GM19324 (cell line): ENCODE results near the gene ADD1.
"Not testable (repeated sequence)": the region's sequence is repeated elsewhere in the genome, so short reads cannot be mapped to it uniquely, and the experiment has no call there.

Experiments used
- ATAC-seq: cut with Tn5 transposase; IDR thresholded peaks from one replicate; pipeline ENCODE4 v1.9.1; 2021; ENCODE audit warnings: mild to moderate bottlenecking, moderate library complexity; ENCODE audit not compliant: unreplicated experiment, low FRiP score

ADD1 gene

DNA sequence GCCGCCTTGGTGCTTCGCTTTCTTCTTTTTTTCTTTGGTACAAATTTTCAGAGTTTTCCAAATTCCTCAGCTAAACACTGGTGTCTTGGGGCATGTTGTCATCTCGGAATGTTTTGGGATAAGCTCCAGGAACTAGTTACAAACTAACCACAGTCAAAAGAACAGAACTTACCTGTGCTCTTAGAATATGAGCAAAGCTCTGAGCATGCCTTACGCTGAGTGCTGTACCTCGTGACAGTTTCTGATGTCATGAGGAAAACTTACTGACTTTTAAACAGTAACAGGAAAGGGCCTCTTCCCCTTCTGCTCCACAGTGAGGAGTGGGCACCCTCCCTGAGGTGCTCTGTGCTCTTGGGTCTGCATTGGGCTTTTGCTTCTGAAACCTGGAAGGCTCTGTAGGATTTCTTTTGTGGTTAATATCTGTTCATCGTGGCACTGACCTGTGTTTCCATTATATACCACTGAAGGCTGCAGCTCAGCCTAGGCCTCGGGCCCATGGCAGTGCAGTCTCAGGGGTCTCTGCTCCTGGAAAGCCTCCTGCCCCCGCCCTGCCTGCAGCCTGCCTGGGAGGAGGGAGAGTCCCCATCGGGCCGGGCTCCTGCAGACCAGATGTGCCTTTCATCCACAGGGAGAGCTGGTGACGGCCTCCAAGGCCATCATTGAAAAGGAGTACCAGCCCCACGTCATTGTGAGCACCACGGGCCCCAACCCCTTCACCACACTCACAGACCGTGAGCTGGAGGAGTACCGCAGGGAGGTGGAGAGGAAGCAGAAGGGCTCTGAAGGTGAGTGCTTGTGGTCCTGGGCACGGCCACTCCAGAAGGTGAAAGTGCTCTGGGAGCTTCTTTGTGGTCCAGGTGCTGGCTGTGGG, 70.8 kb downstream of the ADD1 start:
- no peak for ATAC-seq

DNA sequence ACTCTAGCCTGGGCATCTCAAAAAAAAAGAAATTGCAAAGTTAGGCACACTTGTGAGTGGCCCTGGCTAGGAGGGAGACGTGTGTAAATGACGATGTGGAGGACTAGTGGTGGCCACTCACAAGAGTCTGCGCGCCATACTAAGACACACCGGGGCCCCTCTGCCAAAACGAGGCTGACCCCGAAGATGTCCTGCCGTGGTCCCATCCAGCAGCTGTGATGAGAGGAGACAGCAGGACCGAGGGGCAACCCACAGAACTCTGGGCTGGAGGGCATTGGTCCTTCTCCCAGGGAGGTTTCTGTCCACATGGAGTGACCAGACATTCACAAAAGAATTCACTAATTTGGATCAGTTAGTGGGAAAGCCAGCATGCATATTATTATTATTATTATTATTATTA, 72.1 kb downstream of the ADD1 start:
- ATAC-seq: no peak

DNA sequence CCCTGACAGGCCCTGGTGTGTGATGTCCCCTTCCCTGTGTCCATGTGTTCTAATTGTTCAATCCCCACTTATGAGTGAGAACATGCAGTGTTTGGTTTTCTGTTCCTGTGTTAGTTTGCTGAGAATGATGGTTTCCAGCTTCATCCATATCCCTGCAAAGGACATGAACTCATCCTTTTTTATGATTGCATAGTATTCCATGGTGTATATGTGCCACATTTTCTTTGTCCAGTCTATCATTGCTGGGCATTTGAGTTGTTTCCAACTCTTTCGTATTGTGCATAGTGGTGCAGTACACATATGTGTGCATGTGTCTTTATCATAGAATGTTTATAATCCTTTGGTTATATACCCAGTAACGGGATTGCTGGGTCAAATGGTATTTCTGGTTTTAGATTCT, 73.1 kb downstream of the ADD1 start:
- not testable (repeated sequence) for ATAC-seq

DNA sequence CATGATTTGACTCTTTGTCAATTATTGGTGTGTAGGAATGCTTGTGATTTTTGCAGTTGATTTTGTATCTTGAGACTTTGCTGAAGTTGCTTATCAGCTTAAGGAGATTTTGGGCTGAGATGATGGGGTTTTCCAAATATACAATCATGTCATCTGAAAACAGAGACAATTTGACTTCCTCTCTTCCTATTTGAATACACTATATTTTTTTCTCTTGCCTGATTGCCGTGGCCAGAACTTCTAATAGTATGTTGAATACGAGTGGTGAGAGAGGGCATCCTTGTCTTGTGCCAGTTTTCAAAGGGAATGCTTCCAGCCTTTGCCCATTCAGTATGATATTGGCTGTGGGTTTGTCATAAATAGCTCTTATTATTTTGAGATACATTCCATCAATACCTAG, 74.7 kb downstream of the ADD1 start:
- not testable (repeated sequence) for ATAC-seq

DNA sequence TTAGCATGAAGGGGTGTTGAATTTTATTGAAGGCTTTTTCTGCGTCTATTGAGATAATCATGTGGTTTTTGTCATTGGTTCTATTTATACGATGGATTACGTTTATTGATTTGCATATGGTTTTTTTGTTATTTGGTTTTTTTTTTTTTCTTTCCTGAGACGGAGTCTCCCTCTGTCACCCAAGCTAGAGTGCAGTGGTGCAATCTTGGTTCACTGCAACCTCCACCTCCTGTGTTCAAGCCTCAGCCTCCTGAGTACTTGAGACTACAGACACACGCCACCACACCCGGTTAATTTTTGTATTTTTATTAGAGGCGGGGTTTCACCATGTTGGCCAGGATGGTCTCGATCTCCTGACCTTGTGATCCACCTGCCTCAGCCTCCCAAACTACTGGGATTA, 75.1 kb downstream of the ADD1 start:
- ATAC-seq: not testable (repeated sequence)

DNA sequence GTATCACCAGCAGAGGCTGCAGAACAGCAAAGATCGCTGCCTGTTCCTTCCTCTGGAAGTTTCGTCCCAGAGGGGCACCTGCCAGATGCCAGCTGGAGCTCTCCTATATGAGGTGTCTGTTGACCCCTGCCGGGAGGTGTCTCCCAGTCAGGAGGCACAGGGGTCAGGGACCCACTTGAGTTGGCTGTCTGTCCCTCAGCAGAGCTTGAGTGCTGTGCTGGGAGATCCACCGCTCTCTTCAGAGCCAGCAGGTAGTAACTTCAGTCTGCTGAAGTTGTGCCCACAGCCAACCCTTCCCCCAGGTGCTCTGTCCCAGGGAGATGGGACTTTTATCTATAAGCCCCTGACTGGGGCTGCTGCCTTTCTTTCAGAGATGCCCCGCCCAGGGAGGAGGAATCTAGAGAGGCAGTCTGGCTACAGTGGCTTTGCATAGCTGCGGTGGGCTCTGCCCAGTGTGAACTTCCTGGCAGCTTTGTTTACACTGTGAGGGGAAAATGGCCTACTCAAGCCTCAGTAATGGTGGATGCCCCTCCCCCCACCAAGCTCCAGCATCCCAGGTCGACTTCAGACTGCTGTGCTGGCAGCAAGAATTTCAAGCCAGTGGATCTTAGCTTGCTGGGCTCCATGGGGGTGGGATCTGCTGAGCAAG, 78.9 kb downstream of the ADD1 start:
- not testable (repeated sequence) for ATAC-seq

DNA sequence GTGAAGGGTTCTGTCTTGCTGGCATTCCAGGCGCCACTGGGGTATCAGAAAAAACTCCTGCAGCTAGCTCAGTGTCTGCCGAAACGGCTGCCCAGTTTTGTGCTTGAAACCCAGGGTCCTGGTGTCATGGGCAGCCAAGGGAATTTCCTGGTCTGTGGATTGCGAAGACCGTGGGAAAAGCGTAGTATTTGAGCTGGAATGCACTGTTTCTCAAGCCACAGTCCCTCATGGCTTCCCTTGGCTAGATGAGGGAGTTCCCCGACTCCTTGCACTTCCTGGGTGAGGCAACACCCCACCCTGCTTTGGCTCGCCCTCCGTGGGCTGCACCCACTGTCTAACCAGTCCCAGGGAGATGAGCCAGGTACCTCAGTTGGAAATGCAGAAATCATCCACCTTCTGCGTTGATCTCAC, 79.5 kb downstream of the ADD1 start:
- ATAC-seq: no peak

DNA sequence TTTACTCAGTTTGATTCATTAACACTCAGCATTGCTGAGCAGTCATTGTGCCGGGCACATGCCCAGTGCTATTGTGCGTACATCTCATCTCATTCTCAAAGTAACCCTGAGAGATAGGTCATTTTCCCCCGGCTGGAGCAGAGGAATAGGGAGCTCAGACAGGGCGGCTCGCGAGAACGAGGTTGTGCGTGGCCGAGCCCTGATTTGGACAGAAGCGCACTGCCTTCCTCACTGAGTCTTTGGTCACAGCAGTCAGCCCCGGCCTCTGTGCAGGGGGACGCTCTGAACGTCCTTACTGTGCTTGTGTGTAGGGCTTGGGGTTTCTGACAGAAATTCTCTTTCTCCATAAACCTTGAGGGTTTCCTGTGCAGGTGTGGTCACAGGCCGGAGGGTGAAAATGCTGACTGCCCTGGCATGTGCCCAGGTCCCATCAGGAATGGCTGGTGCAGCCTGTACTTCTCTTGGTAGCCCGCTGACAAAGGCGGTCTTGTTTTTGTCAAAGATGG, 80.1 kb downstream of the ADD1 start:
- ATAC-seq: no peak

DNA sequence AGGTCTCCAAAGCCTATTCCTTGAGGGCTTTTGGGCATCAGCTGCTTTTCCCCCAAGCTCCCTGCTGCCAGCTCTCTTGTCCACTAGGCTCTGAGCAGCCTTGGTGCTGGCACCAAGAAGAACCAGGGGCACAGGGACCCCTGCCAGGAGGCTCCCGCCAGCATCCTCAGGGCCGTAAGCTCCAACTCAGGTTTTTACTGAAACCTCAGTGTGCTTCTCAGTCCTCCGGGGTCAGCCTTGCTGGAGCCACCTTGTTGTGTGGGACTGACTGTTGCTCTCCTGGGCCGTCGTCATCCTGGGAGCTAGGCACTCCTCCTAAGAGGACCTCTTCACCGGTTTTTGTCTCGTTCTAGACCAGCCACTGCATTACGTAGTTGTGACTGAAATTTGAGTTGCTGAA, 80.6 kb downstream of the ADD1 start:
- no peak for ATAC-seq

DNA sequence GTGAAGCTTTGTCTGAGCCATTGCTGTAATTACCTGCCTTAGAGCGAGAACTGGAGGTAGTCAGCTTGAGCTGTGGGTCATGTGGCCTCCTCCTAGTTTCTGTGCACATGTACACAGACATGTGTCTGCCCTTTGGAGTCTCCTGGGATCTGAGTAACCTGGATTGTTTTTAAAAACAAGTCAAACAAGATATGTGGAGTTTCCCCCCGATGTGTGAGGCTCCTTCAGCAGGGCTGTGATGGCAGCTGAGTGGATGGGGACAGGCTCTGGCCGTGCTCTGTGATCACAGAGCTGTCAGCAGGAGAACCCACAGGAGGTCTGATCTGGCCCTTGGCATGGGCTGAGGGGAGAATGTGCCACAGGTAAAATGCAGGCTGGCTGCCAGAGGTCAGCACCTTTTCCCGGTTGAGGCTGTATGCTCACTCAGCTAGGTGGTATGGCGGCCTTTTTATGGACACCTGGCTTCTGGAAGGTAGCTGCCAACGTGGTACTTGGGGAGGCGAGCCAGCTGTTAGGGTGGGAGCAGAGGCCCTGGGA, 81.2 kb downstream of the ADD1 start:
- no peak for ATAC-seq

DNA sequence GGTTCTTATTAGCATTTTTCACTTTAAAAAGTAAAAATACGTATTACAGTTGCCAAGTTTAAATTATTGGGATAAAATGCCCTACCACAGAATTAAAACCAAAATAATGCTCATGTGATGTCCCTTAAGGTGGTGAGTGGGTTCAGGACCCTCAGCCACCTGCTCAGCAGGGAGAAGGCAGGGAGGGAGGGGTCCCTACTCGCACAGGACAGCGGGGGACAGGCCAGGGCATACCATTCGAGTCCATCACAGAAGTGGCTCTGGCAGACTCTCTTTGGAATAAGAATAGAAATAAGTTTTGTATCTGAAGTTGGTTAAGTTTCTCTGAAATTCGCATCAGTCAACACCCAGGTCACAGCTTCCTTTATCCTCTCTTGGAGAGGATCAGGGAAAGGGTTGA, 81.9 kb downstream of the ADD1 start:
- ATAC-seq: no peak

DNA sequence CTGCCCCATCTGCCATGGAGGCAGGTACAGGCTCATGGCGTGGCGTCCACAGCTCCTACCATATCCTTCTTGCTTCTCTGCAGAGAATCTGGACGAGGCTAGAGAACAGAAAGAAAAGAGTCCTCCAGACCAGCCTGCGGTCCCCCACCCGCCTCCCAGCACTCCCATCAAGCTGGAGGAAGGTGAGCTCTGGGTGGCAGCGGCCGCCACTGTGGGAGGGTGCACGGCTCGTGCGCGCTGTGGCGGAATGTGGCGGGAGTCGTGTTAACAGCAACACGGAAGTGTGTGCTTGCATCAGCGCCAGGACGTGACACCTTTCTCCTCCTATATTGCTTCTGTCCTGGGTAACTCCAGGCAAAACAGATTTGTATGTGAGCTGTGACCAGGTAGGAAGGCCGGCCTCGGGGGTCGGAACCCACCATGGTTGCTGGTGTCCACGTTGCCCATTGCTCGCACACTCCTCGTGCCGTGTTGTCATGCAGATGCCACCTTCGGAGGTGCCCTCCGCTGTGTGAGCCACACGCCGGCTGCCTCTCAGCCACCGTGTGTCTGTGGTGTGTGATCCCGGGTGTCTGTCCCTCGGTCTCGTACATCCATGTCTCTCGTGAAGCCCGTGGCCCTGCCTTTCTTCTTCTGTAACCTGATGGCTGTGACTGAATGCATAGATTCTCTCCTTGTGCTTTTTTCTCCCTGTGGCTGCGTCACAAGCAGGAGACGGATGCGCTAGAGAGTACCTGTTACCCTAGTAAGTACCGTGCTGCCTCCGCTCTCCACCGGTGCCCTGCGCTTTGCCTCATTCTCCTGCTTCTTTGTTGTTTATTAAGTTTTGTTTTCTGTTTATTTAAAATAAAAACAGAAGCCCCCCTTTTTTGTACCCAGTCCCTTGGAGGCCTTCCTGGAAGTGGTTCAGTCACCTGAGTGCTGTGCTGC, 82.6 kb downstream of the ADD1 start:
- ATAC-seq: no peak

DNA sequence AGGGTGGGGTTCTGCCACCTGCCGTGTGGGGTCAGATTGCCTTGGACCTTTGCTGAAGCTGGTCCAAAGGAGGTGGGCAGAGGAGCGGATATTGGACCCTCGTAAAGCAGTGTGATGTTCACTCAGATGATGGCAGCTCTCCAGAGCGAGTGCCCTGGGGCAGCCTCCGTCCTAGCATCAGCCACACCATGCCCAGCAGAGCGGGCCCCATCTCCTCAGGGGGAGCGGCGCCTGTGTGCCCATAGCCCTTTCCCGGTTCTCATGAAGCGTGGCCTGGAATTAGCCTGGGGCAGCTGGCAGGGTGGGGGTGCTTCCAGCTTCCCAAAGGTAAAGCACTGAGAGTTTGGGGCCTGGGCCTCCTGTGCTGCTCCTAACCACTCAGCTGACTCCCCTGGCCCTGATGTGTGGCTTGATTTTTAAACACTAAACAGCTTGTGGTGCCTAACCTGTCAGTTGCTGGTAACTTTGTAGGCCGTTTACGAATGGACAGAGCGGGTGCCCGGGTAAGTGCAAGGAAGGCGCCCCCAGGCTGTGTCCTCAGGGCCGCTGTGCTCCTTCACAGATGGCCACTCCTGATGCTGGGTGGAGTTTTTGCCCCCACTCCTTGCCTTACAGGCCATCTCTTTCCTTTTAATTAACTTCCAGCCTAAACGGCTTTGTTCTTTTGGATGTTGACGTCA, 83.5 kb downstream of the ADD1 start:
- ATAC-seq: no peak

DNA sequence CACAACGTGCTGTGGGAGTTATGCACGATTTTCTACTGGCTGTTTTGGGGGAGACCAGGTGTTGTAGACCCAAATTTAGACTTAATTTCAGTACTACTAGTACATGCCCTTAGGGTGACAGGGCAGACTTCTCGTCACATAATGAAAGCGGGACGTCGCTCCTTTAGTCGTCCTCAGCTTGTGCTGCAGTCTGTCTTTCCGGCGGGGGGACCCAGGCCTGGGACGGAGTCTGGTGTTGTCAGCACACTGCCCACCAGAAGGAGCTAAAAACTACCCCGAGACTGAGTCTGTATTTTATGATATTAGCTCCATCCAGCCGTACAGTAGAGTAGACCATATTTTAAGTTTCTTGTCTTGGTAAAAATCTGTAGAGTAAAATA, 84.0 kb downstream of the ADD1 start:
- ATAC-seq: no peak

DNA sequence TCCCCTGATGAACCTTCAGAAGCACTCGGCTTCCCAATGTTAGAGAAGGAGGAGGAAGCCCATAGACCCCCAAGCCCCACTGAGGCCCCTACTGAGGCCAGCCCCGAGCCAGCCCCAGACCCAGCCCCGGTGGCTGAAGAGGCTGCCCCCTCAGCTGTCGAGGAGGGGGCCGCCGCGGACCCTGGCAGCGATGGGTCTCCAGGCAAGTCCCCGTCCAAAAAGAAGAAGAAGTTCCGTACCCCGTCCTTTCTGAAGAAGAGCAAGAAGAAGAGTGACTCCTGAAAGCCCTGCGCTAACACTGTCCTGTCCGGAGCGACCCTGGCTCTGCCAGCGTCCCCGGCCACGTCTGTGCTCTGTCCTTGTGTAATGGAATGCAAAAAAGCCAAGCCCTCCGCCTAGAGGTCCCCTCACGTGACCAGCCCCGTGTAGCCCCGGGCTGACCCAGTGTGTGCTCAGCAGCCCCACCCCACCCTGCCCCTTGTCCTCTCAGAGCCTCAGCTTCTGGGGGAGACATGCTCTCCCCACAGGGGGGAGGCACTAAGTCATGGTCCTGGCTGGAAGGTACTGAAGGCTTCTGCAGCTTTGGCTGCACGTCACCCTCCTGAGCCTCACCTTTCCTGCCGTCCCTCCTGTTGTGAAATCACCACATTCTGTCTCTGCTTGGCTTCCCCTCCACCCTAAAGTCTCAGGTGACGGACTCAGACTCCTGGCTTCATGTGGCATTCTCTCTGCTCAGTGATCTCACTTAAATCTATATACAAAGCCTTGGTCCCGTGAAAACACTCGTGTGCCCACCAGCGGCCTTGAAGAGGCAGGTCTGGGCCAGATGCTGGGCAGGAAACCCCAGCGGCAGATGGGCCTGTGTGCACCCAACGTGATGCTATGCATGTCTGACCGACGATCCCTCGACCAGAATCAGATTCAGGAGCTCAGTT, 84.9 kb downstream of the ADD1 start:
- ATAC-seq: no peak

DNA sequence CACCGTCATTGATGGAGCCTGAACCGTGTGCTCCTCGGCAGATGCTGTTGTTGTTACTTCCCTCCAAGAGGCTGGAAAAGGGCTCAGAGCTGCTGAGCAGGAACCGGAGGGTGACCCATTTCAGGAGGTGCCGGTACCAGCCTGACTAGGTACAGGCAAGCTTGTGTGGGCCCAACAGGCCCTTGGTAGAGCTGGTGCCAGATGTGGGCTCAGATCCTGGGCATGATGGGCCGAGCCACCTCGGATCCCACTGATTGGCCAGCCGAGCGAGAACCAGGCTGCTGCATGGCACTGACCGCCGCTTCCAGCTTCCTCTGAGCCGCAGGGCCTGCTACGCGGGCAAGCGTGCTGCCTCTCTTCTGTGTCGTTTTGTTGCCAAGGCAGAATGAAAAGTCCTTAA, 85.8 kb downstream of the ADD1 start:
- ATAC-seq: no peak

DNA sequence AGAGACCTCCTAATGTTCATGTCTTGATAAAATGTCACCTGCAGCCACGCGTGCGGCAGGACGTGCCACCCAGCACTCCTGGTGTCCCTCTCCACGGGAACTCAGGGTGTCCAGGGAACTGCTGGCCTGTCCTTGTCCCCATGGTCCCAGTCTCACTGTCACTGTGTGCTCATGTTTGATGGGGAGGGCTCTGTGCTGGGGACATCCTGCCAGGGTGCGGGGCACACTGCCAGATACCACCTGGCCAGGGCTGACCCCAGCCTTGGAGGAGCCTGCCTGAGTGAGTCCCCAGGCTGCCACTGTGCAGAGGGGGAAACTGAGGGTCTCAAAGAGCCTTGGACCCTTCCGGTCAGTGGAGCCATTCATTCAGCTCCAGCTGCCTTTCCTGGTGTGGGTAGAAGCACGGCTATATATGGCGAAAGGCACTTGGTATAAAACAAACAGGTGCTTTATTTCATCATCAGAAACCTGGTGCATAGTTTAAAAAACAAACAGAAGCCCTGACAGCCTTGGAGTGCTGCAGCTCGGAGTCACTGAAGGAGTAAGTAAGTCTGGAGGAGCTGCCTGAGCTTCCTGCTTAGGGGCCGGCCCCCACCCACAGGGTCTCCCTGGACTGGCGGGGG, 86.6 kb downstream of the ADD1 start:
- no peak for ATAC-seq

DNA sequence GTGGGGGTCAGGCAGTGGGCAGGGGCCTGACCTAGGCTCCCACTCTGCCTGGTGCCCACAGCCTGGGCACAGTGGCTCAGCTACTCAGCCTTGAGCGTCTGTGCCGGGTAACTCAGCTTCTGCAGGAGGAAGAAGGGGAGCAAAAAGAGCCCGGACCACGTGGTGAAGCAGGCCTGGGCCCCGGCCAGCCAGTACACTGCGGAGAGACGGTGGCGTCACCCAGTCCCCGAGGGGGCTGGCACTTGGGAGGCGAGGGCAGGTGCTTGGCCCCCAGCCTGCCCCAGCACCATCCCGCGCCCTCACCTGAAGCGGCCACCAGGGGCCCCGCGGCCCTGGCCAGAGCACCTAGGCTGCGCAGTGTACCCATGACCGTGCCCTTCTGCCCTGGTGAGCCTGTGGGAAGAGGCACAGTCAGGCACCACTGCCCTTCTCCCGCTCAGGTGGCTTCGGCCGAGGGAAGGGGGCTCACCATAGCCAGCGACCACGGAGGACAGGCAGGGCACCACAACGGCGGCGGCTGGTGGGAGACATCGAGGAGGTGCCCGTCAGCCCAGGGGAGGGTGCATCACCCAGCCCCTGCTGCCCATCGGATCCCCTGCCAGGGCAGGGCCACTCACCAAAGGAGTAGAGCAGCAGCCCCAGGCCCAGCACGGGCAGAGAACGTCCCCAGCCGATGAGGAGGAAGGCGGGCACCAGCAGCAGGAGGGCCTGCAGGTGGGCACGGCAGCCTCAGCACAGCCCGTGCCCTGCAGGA, 87.3 kb downstream of the ADD1 start:
- no peak for ATAC-seq
